Peyer's patch (tissue), 4 donors: ENCODE results near the gene PTX3. TPM values are rescaled to one million over a fixed set of nuclear protein-coding genes. Genes with fewer than 3 reads are reported as not detected.
A peak's percentile ranks its signal among the peaks of the same experiment; 100 is the strongest.

ENCODE experiments used
- DNase-seq, 3 donors: peaks; one replicate each; pipeline ENCODE4 v3.0.0-alpha.2; 2017 to 2019
- H3K27ac ChIP-seq, 4 donors: fragments of 200-600 bp; sonication (generic); one replicate each; pipeline ENCODE4 v1.5.1; 2016 to 2019
- H3K27me3 ChIP-seq, 2 donors: fragments of 200-600 bp; sonication (generic); one replicate each; pipeline ENCODE4 v1.5.1; 2019
- H3K36me3 ChIP-seq, 3 donors: fragments of 200-600 bp; sonication (generic); one replicate each; pipeline ENCODE4 v1.5.1; 2016 to 2019
- H3K4me1 ChIP-seq, 4 donors: fragments of 200-600 bp; sonication (generic); one replicate each; pipeline ENCODE4 v1.5.1; 2016 to 2019
- H3K4me3 ChIP-seq, 4 donors: fragments of 200-600 bp; sonication (generic); 1 replicate in 3 of 4; 2 replicates in 1 of 4; pipeline ENCODE4 v1.5.1; 2016 to 2019; ENCODE audit warnings: mild to moderate bottlenecking in 1 of 4
- H3K9me3 ChIP-seq, 4 donors: fragments of 200-600 bp; sonication (generic); one replicate each; pipeline ENCODE4 v1.5.1; 2016 to 2019; ENCODE audit warnings: mild to moderate bottlenecking in 1 of 4
- CTCF ChIP-seq, 6 experiments: fragments of 450-650 bp in 4 of 6; fragments of 200-600 bp in 2 of 6; sonication (generic) in 1 of 6; IDR thresholded peaks; one replicate each; pipeline ENCODE4 v1.5.1; 2017 to 2019; ENCODE audit warnings: antibody characterized with exemption in 6 of 6, mild to moderate bottlenecking in 3 of 6, moderate library complexity in 1 of 6
- POLR2A ChIP-seq, 2 donors: fragments of 450-650 bp; IDR thresholded peaks; one replicate each; pipeline ENCODE4 v1.5.1; 2017; ENCODE audit warnings: antibody characterized with exemption in 2 of 2, mild to moderate bottlenecking in 2 of 2, moderate library complexity in 2 of 2
- total RNA-seq, 4 donors: library from RNA; depleted of rRNA; stranded (reverse); fragments of >200 nt; gene quantifications; one replicate each; pipeline ENCODE4 v1.1.0, GENCODE V29; 2016

Gene PTX3
- total RNA-seq, 4 donors from 2014 or later: 0.94 TPM; not detected in 3

DNA sequence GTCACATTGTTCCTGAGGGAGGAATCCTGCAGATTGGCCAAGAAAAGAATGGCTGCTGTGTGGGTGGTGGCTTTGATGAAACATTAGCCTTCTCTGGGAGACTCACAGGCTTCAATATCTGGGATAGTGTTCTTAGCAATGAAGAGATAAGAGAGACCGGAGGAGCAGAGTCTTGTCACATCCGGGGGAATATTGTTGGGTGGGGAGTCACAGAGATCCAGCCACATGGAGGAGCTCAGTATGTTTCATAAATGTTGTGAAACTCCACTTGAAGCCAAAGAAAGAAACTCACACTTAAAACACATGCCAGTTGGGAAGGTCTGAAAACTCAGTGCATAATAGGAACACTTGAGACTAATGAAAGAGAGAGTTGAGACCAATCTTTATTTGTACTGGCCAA, 6.1 kb downstream of the PTX3 start:
- no peaks in the 10 kb centered on the region for H3K27me3 ChIP-seq
- H3K36me3 ChIP-seq: no peaks in the 10 kb centered on the region
- H3K4me1 ChIP-seq: peaks cover 0 to 7% (median 0%) of the 10 kb centered on the region in 4 donors
- H3K4me3 ChIP-seq: no peak overlapping the region
- no peaks in the 10 kb centered on the region for H3K9me3 ChIP-seq
- no peak overlapping the region for H3K27ac ChIP-seq
- no peak for TF ChIP-seq POLR2A (IDR thresholded peaks at IDR 0.05)
- TF ChIP-seq CTCF (IDR thresholded peaks at IDR 0.05): no peak
- DNase-seq: no peak

GRCh38 chr3:157443905-157444796, 7.5 kb downstream of the PTX3 start:
- DNase-seq: no peak

GRCh38 chr3:157444797-157445184, 8.1 kb downstream of the PTX3 start:
- no peak for DNase-seq
- Histone ChIP-seq H3K27ac (no peak overlapping the region), H3K4me1 (no peaks in the 10 kb centered on the region), H3K36me3 (no peaks in the 10 kb centered on the region), H3K9me3 (no peaks in the 10 kb centered on the region), H3K27me3 (no peaks in the 10 kb centered on the region), H3K4me3 (no peak overlapping the region)
- TF ChIP-seq CTCF (IDR thresholded peaks at IDR 0.05): no peak
- TF ChIP-seq POLR2A (IDR thresholded peaks at IDR 0.05): no peak

More at GRCh38 chr3:157443905-157444796, 7.5 kb downstream of the PTX3 start:
- Histone ChIP-seq H3K36me3 (no peaks in the 10 kb centered on the region), H3K4me3 (no peak overlapping the region), H3K4me1 (no peaks in the 10 kb centered on the region), H3K27me3 (no peaks in the 10 kb centered on the region), H3K9me3 (no peaks in the 10 kb centered on the region), H3K27ac (no peak overlapping the region)
- TF ChIP-seq CTCF (IDR thresholded peaks at IDR 0.05) (no peak), POLR2A (IDR thresholded peaks at IDR 0.05) (no peak)

GRCh38 chr3:157445857-157446256, 9.2 kb downstream of the PTX3 start:
- Histone ChIP-seq H3K27ac (no peak overlapping the region), H3K9me3 (no peaks in the 10 kb centered on the region), H3K4me1 (no peaks in the 10 kb centered on the region), H3K36me3 (no peaks in the 10 kb centered on the region), H3K27me3 (no peaks in the 10 kb centered on the region), H3K4me3 (no peak overlapping the region)
- no peak for TF ChIP-seq POLR2A (IDR thresholded peaks at IDR 0.05)
- TF ChIP-seq CTCF (IDR thresholded peaks at IDR 0.05): no peak
- no peak for DNase-seq

GRCh38 chr3:157447026-157447694, 10.5 kb downstream of the PTX3 start:
- H3K27ac ChIP-seq: no peak overlapping the region
- TF ChIP-seq CTCF (IDR thresholded peaks at IDR 0.05): peak in 2 of 6 experiments; percentile 6 to 8
- TF ChIP-seq POLR2A (IDR thresholded peaks at IDR 0.05): no peak
- no peaks in the 10 kb centered on the region for H3K27me3 ChIP-seq
- no peaks in the 10 kb centered on the region for H3K36me3 ChIP-seq
- no peaks in the 10 kb centered on the region for H3K9me3 ChIP-seq
- no peaks in the 10 kb centered on the region for H3K4me1 ChIP-seq
- no peak for DNase-seq
- no peak overlapping the region for H3K4me3 ChIP-seq
